Measurements from ENCODE around the gene NCOA1. TPM values are rescaled to one million over a fixed set of nuclear protein-coding genes. Genes with fewer than 3 reads are reported as not detected.

The NCOA1 gene
- total RNA-seq, 1 donor from 2014 or later: 11.0 TPM

GRCh38 chr2:24616616-24617015 lies 125.6 kb downstream of the NCOA1 start:
- DNase-seq (ENCODE audit: low read depth): no peak
- H3K4me3 ChIP-seq (ENCODE audit: low read depth, low read length): no peak overlapping the region
- no peak for TF ChIP-seq CTCF (conservative IDR thresholded peaks at IDR 0.05; ENCODE audit: low read depth, low read length)

DNA sequence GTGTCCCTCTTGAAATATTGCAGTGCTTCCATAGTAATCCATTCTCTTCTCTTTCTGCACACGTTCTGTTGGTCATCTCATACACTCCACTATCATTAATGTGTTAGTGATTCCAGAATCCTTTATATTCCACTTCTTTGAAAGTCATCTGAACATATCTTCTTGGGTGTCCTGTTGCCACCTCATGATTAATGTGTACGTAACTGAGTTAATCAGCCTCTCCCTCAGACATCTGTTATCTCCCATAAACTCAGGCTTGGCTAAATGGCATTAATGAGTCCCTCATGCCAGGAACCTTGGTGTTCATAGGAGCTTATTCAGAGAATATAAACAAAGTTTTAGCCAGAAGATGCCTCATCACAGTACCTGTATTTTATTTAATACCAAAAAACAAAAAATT lies 126.4 kb downstream of the NCOA1 start:
- DNase-seq (ENCODE audit: low read depth): no peak
- no peak for TF ChIP-seq CTCF (conservative IDR thresholded peaks at IDR 0.05; ENCODE audit: low read depth, low read length)

GRCh38 chr2:24618144-24618543 lies 127.1 kb downstream of the NCOA1 start:
- no peak for TF ChIP-seq CTCF (conservative IDR thresholded peaks at IDR 0.05; ENCODE audit: low read depth, low read length)
- no peak for DNase-seq (ENCODE audit: low read depth)
- H3K4me3 ChIP-seq (ENCODE audit: low read depth, low read length): no peak overlapping the region

More for the DNA sequence above, 126.4 kb downstream of the NCOA1 start:
- H3K4me3 ChIP-seq (ENCODE audit: low read depth, low read length): no peak overlapping the region

DNA sequence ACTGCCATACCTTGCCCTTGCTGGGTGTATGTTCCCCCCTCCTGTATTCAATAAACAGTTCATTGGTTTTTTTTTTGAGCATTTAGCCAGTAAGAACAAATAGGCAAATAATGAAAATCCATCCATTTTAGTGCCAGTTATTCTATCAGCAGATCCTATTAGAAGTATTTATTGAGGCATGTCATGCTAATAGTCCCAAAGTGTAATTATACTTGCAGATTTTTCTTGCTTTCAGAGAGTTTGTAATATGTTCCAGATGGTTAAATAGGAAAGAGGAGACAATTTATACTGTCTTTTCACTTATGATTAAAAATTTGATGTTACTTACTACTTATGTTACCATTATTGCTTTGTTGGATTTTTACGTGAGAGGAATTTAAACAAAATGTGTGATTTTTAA lies 127.6 kb downstream of the NCOA1 start:
- TF ChIP-seq CTCF (conservative IDR thresholded peaks at IDR 0.05; ENCODE audit: low read depth, low read length): no peak
- DNase-seq (ENCODE audit: low read depth): no peak

GRCh38 chr2:24620936-24621335 lies 129.9 kb downstream of the NCOA1 start:
- no peak overlapping the region for H3K4me3 ChIP-seq (ENCODE audit: low read depth, low read length)
- TF ChIP-seq CTCF (conservative IDR thresholded peaks at IDR 0.05; ENCODE audit: low read depth, low read length): no peak
- no peak for DNase-seq (ENCODE audit: low read depth)

More for the DNA sequence above, 127.6 kb downstream of the NCOA1 start:
- H3K4me3 ChIP-seq (ENCODE audit: low read depth, low read length): no peak overlapping the region

- DNase-seq (ENCODE audit: low read depth): no peak
- no peak for TF ChIP-seq CTCF (conservative IDR thresholded peaks at IDR 0.05; ENCODE audit: low read depth, low read length)
- H3K4me3 ChIP-seq (ENCODE audit: low read depth, low read length): no peak overlapping the region
Measured at GRCh38 chr2:24621779-24622538, 130.9 kb downstream of the NCOA1 start.

DNA sequence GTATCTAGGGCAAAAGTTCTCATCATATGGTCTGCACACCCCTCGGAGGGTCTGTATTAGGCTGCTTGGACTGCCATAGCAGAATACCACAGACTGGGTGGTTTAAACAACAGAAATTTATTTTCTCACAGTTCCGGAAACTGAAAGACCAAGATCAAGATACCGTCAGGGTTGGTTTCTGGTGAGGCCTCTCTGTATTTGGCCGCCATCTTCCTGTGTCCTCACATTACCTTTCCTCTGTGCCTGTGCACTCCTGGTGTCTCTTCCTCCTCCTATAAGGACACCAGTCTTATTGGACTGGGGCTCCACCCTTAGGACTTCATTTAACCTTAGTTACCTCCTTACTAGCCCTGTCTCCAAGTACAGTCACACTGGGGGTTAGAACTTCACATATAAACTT lies 132.5 kb downstream of the NCOA1 start:
- no peak for TF ChIP-seq CTCF (conservative IDR thresholded peaks at IDR 0.05; ENCODE audit: low read depth, low read length)
- H3K4me3 ChIP-seq (ENCODE audit: low read depth, low read length): no peak overlapping the region
- DNase-seq (ENCODE audit: low read depth): no peak

Data from epithelial cell of proximal tubule (primary cell).